Fibroblast of the aortic adventitia (primary cell): Measurements from ENCODE around the gene PROM1. TPM values are rescaled to one million over a fixed set of nuclear protein-coding genes. Genes with fewer than 3 reads are reported as not detected.

Experiments
- DNase-seq: peaks from one replicate; pipeline ENCODE4 v3.0.0-alpha.2; 2010; ENCODE audit warnings: low read depth
- H3K4me3 ChIP-seq: 2 replicates; pipeline ENCODE4 v1.5.1; 2011; ENCODE audit warnings: low read depth, mild to moderate bottlenecking, control low read depth, low read length, moderate library complexity
- CTCF ChIP-seq: IDR thresholded peaks from 2 replicates; pipeline ENCODE4 v1.5.1; 2011; ENCODE audit warnings: mild to moderate bottlenecking, low read length, control low read depth, inconsistent platforms; ENCODE audit not compliant: insufficient read depth
- total RNA-seq: library from RNA; depleted of rRNA; stranded (reverse); fragments of >200 nt; gene quantifications from 2 replicates; pipeline ENCODE4 v1.2.3, GENCODE V29; 2012; ENCODE audit warnings: low replicate concordance

The PROM1 gene
- total RNA-seq, 1 donor, result under 0.01 TPM

- no peak overlapping the region for H3K4me3 ChIP-seq
- no peak for TF ChIP-seq CTCF
- no peak for DNase-seq
Measured at GRCh38 chr4:16124232-16124631, 40.4 kb upstream of the PROM1 start.

GRCh38 chr4:16123356-16124084 is 39.7 kb upstream of the PROM1 start:
- H3K4me3 ChIP-seq, result no peak overlapping the region
- no peak for TF ChIP-seq CTCF
- no peak for DNase-seq

- no peak for TF ChIP-seq CTCF
- DNase-seq, result no peak
Measured at GRCh38 chr4:16122784-16123183, 39.0 kb upstream of the PROM1 start.

GRCh38 chr4:16122308-16122711 is 38.5 kb upstream of the PROM1 start:
- DNase-seq, result no peak
- no peak overlapping the region for H3K4me3 ChIP-seq
- no peak for TF ChIP-seq CTCF

More at GRCh38 chr4:16122784-16123183, 39.0 kb upstream of the PROM1 start:
- H3K4me3 ChIP-seq, result no peak overlapping the region

- no peak for DNase-seq
- no peak overlapping the region for H3K4me3 ChIP-seq
- TF ChIP-seq CTCF, result no peak
Measured at GRCh38 chr4:16120720-16121119, 36.9 kb upstream of the PROM1 start.

- TF ChIP-seq CTCF, result no peak
- DNase-seq, result no peak
- no peak overlapping the region for H3K4me3 ChIP-seq
Measured at GRCh38 chr4:16119981-16120380, 36.2 kb upstream of the PROM1 start.

- no peak overlapping the region for H3K4me3 ChIP-seq
- TF ChIP-seq CTCF, result no peak
- DNase-seq, result no peak
Measured at GRCh38 chr4:16118090-16118489, 34.3 kb upstream of the PROM1 start.
